ENCODE measurements around the gene AWAT2. TPM values are rescaled to one million over a fixed set of nuclear protein-coding genes. Genes with fewer than 3 reads are reported as not detected.

The AWAT2 gene
- total RNA-seq, 2 donors from 2014 or later, result not detected

GRCh38 chrX:70087857-70088630, 38.3 kb upstream of the AWAT2 start:
- Histone ChIP-seq H3K4me3 (no peak overlapping the region), H3K4me1 (no peaks in the 10 kb centered on the region), H3K36me3 (no peaks in the 10 kb centered on the region), H3K9ac (ENCODE audit: low read depth in 2 of 2, low read length in 2 of 2) (no peak overlapping the region), H3K9me3 (no peaks in the 10 kb centered on the region), H3K27ac (no peak overlapping the region), H3K27me3 (no peaks in the 10 kb centered on the region)
- TF ChIP-seq, protein P1, sequence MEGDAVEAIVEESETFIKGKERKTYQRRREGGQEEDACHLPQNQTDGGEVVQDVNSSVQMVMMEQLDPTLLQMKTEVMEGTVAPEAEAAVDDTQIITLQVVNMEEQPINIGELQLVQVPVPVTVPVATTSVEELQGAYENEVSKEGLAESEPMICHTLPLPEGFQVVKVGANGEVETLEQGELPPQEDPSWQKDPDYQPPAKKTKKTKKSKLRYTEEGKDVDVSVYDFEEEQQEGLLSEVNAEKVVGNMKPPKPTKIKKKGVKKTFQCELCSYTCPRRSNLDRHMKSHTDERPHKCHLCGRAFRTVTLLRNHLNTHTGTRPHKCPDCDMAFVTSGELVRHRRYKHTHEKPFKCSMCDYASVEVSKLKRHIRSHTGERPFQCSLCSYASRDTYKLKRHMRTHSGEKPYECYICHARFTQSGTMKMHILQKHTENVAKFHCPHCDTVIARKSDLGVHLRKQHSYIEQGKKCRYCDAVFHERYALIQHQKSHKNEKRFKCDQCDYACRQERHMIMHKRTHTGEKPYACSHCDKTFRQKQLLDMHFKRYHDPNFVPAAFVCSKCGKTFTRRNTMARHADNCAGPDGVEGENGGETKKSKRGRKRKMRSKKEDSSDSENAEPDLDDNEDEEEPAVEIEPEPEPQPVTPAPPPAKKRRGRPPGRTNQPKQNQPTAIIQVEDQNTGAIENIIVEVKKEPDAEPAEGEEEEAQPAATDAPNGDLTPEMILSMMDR (IDR thresholded peaks at IDR 0.05), result no peak
- intact Hi-C loops (cut with DNase I), result no loop called here
- DNase-seq, result no peak

GRCh38 chrX:70084592-70085240, 35.0 kb upstream of the AWAT2 start:
- H3K4me1 ChIP-seq, result no peaks in the 10 kb centered on the region
- no peak for DNase-seq
- H3K9ac ChIP-seq (ENCODE audit: low read depth in 2 of 2, low read length in 2 of 2), result no peak overlapping the region
- intact Hi-C loops (cut with DNase I), result no loop called here
- no peak overlapping the region for H3K4me3 ChIP-seq
- TF ChIP-seq, protein P1 (IDR thresholded peaks at IDR 0.05), result no peak
- no peaks in the 10 kb centered on the region for H3K36me3 ChIP-seq
- no peaks in the 10 kb centered on the region for H3K27me3 ChIP-seq
- H3K27ac ChIP-seq, result no peak overlapping the region
- no peaks in the 10 kb centered on the region for H3K9me3 ChIP-seq

DNA sequence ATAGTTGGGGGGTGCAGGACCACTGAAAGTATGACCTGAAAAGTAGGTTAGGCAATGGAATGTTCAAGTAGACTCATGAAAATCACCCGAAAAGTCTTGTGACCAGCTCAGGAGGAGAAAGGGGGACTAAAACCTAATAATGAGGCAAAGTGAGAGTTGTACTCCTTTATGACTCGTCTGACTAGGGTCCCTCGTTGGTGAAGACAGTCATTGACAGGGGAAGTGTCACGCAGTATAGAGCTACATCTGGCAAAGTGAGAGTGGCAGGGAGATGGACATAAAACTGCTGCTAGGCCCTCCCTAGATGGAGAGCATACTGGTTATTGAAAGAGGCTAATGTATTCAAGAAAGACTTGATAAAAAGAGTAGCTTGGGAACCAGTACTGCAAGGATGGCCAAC, 33.0 kb upstream of the AWAT2 start:
- no peaks in the 10 kb centered on the region for H3K4me1 ChIP-seq
- no peaks in the 10 kb centered on the region for H3K9me3 ChIP-seq
- H3K9ac ChIP-seq (ENCODE audit: low read depth in 2 of 2, low read length in 2 of 2), result no peak overlapping the region
- H3K27me3 ChIP-seq, result no peaks in the 10 kb centered on the region
- intact Hi-C loops (cut with DNase I), result no loop called here
- TF ChIP-seq, protein P1 (IDR thresholded peaks at IDR 0.05), result no peak
- no peak overlapping the region for H3K27ac ChIP-seq
- DNase-seq, result no peak
- no peak overlapping the region for H3K4me3 ChIP-seq
- H3K36me3 ChIP-seq, result no peaks in the 10 kb centered on the region

DNA sequence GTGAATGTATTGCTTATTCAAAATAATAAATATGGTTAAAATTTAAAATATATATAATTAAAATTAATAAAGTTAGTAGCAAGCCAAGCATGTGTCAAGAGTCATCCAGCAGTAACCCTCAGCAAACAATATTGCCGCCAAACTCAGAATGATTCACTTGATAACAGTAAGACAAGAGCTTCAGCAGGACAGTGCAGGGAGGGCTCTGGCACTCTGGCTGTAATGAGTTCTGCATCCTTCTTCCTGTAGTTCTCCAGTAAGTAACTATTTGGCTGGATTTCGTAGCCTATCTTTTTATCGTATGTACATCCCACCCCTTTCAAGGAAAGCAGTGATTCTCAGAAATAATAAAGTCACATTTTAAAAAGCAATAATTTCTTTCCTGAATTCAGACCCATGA, 30.1 kb upstream of the AWAT2 start:
- Histone ChIP-seq H3K4me1 (no peaks in the 10 kb centered on the region), H3K9me3 (no peaks in the 10 kb centered on the region), H3K9ac (ENCODE audit: low read depth in 2 of 2, low read length in 2 of 2) (no peak overlapping the region), H3K27ac (no peak overlapping the region), H3K36me3 (no peaks in the 10 kb centered on the region), H3K27me3 (no peaks in the 10 kb centered on the region), H3K4me3 (no peak overlapping the region)
- TF ChIP-seq, protein P1 (IDR thresholded peaks at IDR 0.05), result no peak
- no peak for DNase-seq
- intact Hi-C loops (cut with DNase I), result no loop called here

DNA sequence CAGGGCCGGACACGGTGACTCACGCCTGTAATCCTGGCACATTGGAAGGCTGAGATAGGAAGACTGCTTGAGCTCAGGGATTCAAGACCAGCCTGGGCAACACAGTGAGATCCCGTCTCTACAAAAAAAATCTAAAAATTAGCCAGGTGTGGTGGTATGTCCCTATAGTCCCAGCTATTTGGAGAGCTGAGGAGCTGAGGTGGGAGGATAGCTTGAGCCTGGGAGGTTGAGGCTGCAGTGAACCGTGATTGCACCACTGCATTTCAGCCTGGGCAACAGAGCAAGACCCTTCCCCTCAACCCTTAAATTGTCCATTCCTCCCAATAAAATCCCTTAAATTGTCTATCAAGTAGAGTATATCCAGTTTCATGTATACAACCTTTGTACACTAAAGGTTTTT, 29.6 kb upstream of the AWAT2 start:
- TF ChIP-seq, protein P1 (IDR thresholded peaks at IDR 0.05), result no peak
- Histone ChIP-seq H3K27ac (no peak overlapping the region), H3K9ac (ENCODE audit: low read depth in 2 of 2, low read length in 2 of 2) (no peak overlapping the region), H3K9me3 (no peaks in the 10 kb centered on the region), H3K4me1 (no peaks in the 10 kb centered on the region), H3K27me3 (no peaks in the 10 kb centered on the region), H3K36me3 (no peaks in the 10 kb centered on the region), H3K4me3 (no peak overlapping the region)
- intact Hi-C loops (cut with DNase I), result no loop called here
- DNase-seq, result no peak

All from colonic mucosa (tissue), 4 donors.